SK-N-SH (cell line): ENCODE measurements around the gene CLASP2. TPM values are rescaled to one million over a fixed set of nuclear protein-coding genes. Genes with fewer than 3 reads are reported as not detected.

ENCODE experiments used
- CTCF ChIA-PET: fragments of 300-600, 350-600 bp; formaldehyde crosslinking; extraction: SDS; loops from one replicate; lab custom pipeline; 2021; lab: Yijun Ruan, JAX
- POLR2A ChIA-PET: fragments of 350-600 bp; sonication (Branson Sonifier 250); formaldehyde crosslinking; extraction: SDS; loops from one replicate; lab custom pipeline; 2020; ENCODE audit warnings: antibody characterized with exemption, inconsistent platforms; lab: Yijun Ruan, JAX
- DNase-seq: peaks from one replicate; pipeline ENCODE4 v3.0.0; 2012
- H2AFZ ChIP-seq: fragments of 200-600 bp; sonication (generic); 2 replicates; pipeline ENCODE4 v1.8.1; 2016; ENCODE audit warnings: antibody characterized with exemption, mild to moderate bottlenecking, low read depth
- H3F3A ChIP-seq: fragments of 200-600 bp; sonication (generic); replicated peaks from 2 replicates; pipeline ENCODE3; 2016; ENCODE audit warnings: antibody characterized with exemption, mild to moderate bottlenecking; ENCODE audit not compliant: insufficient read depth
- H3K27ac ChIP-seq, 2 experiments: fragments of 200-500 bp in 1 of 2; fragments of 200-600 bp in 1 of 2; sonication (Bioruptor generic) in 1 of 2; sonication (generic), shearing (Covaris generic) in 1 of 2; 2 replicates each; pipeline versions ENCODE4 v1.5.1 to v1.6.1; 2014 to 2016; ENCODE audit warnings: low read depth in 2 of 2, inconsistent platforms in 1 of 2, low read length in 1 of 2, mild to moderate bottlenecking in 1 of 2, mixed read lengths in 1 of 2
- H3K27me3 ChIP-seq: fragments of 200-600 bp; sonication (generic), shearing (Covaris generic); 2 replicates; pipeline ENCODE4 v1.6.1; 2016; ENCODE audit warnings: mixed run types; ENCODE audit not compliant: insufficient read depth
- H3K36me3 ChIP-seq, 2 experiments: fragments of 200-500 bp in 1 of 2; fragments of 200-600 bp in 1 of 2; sonication (Bioruptor generic) in 1 of 2; sonication (generic) in 1 of 2; replicated peaks in 1 of 2; 2 replicates each; pipeline versions ENCODE3 to v1.5.1; 2014 to 2016; ENCODE audit warnings: low read length in 1 of 2, mild to moderate bottlenecking in 1 of 2; ENCODE audit not compliant: insufficient read depth in 2 of 2, control insufficient read depth in 1 of 2
- H3K4me1 ChIP-seq, 2 experiments: fragments of 200-500 bp in 1 of 2; fragments of 200-600 bp in 1 of 2; sonication (Bioruptor generic) in 1 of 2; sonication (generic), shearing (Covaris generic) in 1 of 2; 2 replicates each; pipeline versions ENCODE4 v1.5.1 to v1.6.1; 2014 to 2016; ENCODE audit warnings: low read depth in 1 of 2, low read length in 1 of 2, mixed run types in 1 of 2; ENCODE audit not compliant: insufficient read depth in 2 of 2, control insufficient read depth in 1 of 2
- H3K4me2 ChIP-seq: fragments of 200-600 bp; sonication (generic), shearing (Covaris generic); 2 replicates; pipeline ENCODE4 v1.6.1; 2017; ENCODE audit warnings: mixed run types
- H3K4me3 ChIP-seq, 2 experiments: fragments of 200-500 bp in 1 of 2; fragments of 200-600 bp in 1 of 2; sonication (Bioruptor generic) in 1 of 2; sonication (generic), shearing (Covaris generic) in 1 of 2; 2 replicates each; pipeline versions ENCODE4 v1.5.1 to v1.8.1; 2014 to 2016; ENCODE audit warnings: low read depth in 2 of 2, inconsistent platforms in 1 of 2, low read length in 1 of 2, mild to moderate bottlenecking in 1 of 2, mixed read lengths in 1 of 2, moderate library complexity in 1 of 2
- H3K79me2 ChIP-seq: fragments of 200-600 bp; sonication (generic); 2 replicates; pipeline ENCODE4 v1.8.1; 2017; ENCODE audit warnings: mild to moderate bottlenecking; ENCODE audit not compliant: insufficient read depth
- H3K9ac ChIP-seq: fragments of 200-600 bp; sonication (generic); 2 replicates; pipeline ENCODE4 v1.6.1; 2017; ENCODE audit warnings: mixed run types
- H3K9me2 ChIP-seq: fragments of 200-600 bp; sonication (generic); 2 replicates; pipeline ENCODE4 v1.6.1; 2017; ENCODE audit warnings: mixed run types
- H3K9me3 ChIP-seq: fragments of 200-600 bp; sonication (generic); 2 replicates; pipeline ENCODE4 v1.6.1; 2017; ENCODE audit warnings: mixed run types, mild to moderate bottlenecking, moderate library complexity
- H4K20me1 ChIP-seq: fragments of 200-600 bp; sonication (generic); 2 replicates; pipeline ENCODE4 v1.6.1; 2017; ENCODE audit warnings: mild to moderate bottlenecking, mixed run types; ENCODE audit not compliant: insufficient read depth
- ELF1 ChIP-seq: IDR thresholded peaks from 2 replicates; pipeline ENCODE4 v1.4.0; 2012
- EZH2phosphoT487 ChIP-seq: fragments of 200-600 bp; sonication (generic); IDR thresholded peaks from 2 replicates; pipeline ENCODE4 v1.6.1; 2017; ENCODE audit warnings: low read depth, mixed run types, mild to moderate bottlenecking, antibody characterized with exemption, moderate library complexity, borderline replicate concordance
- FOSL2 ChIP-seq: IDR thresholded peaks from 2 replicates; pipeline ENCODE4 v1.4.0; 2012; ENCODE audit warnings: low read depth, mild to moderate bottlenecking, moderate library complexity, borderline replicate concordance
- FOXJ3 ChIP-seq: sonication (generic); formaldehyde crosslinking; IDR thresholded peaks from 2 replicates; pipeline ENCODE4 v1.5.1; 2020; ENCODE audit warnings: mild to moderate bottlenecking, missing genetic modification reagents
- GABPA ChIP-seq: IDR thresholded peaks from 2 replicates; pipeline ENCODE4 v1.4.0; 2012; ENCODE audit warnings: low read depth, mild to moderate bottlenecking
- IRF3 ChIP-seq: fragments of 150-350 bp; IDR thresholded peaks from 2 replicates; pipeline ENCODE4 v1.6.1; 2016; ENCODE audit warnings: mild to moderate bottlenecking, low read depth, low read length
- MAX ChIP-seq: IDR thresholded peaks from 2 replicates; pipeline ENCODE4 v1.4.0; 2012; ENCODE audit warnings: low read depth
- PBX3 ChIP-seq: IDR thresholded peaks from 2 replicates; pipeline ENCODE4; 2012
- RCOR1 ChIP-seq: fragments of 150-350 bp; IDR thresholded peaks from 2 replicates; pipeline ENCODE4 v1.6.1; 2017; ENCODE audit warnings: antibody characterized with exemption, low read length
- REST ChIP-seq: IDR thresholded peaks from 2 replicates; pipeline ENCODE4 v1.6.1; 2012; ENCODE audit warnings: mild to moderate bottlenecking, low read depth, low read length, moderate library complexity
- RXRA ChIP-seq: IDR thresholded peaks from 2 replicates; pipeline ENCODE4 v1.4.0; 2012; ENCODE audit warnings: low read depth, mild to moderate bottlenecking, borderline replicate concordance
- SMC3 ChIP-seq: IDR thresholded peaks from 2 replicates; pipeline ENCODE4 v1.6.1; 2012; ENCODE audit warnings: low read depth, low read length, improper control_type of control experiment
- TAF1 ChIP-seq: IDR thresholded peaks from 2 replicates; pipeline ENCODE4 v1.6.1; 2012; ENCODE audit warnings: low read depth, mild to moderate bottlenecking, low read length, moderate library complexity, borderline replicate concordance
- USF2 ChIP-seq: fragments of 150-350 bp; IDR thresholded peaks from 2 replicates; pipeline ENCODE4 v1.6.1; 2017; ENCODE audit warnings: antibody characterized with exemption, low read length, low read depth, borderline replicate concordance
- WGBS: methylation state at CpG from one replicate; pipeline ENCODE4 v1.1.6; 2017; ENCODE audit warnings: low lambda C conversion rate; 5-methylcytosine and 5-hydroxymethylcytosine counted together
- polyA plus RNA-seq, 3 experiments: library from polyadenylated mRNA; depleted of rRNA; stranded (reverse); fragments of >200 nt; gene quantifications; 2 replicates each; pipeline ENCODE4 v1.2.3, GENCODE V29; 2012

The CLASP2 gene
- polyA plus RNA-seq, 1 of the 3 experiments (the other 2 are of a cell fraction) = 13.2 TPM

- H3K9ac ChIP-seq = no peak overlapping the region
- TF ChIP-seq EZH2phosphoT487 = no peak
- TF ChIP-seq MAX = no peak
- no peak for TF ChIP-seq GABPA
- no peak for TF ChIP-seq REST
- no peak for TF ChIP-seq SMC3
- no peak for TF ChIP-seq FOSL2
- no peak for TF ChIP-seq RCOR1
- TF ChIP-seq FOXJ3 (CRISPR knock-in tag) = no peak
- no peak for TF ChIP-seq USF2
- no peak for TF ChIP-seq IRF3
- TF ChIP-seq TAF1 = no peak
- no peak for TF ChIP-seq PBX3
- TF ChIP-seq RXRA = no peak
- no peak for TF ChIP-seq ELF1
- no peaks in the 10 kb centered on the region for H3K4me1 ChIP-seq
- WGBS = 100% methylated on average over 1 of the region's 1 CpG
- DNase-seq = no peak
- no peaks in the 10 kb centered on the region for H3K9me2 ChIP-seq
- peaks cover 81% of the 10 kb centered on the region for H3K79me2 ChIP-seq
- no peaks in the 10 kb centered on the region for H3F3A ChIP-seq
- peaks cover 0 to 56% of the 10 kb centered on the region in 2 experiments for H3K36me3 ChIP-seq
- H3K9me3 ChIP-seq = peaks cover 47% of the 10 kb centered on the region; the same call in 1 of the 2 replicates
- H3K4me2 ChIP-seq = no peak overlapping the region
- CTCF ChIA-PET = no interaction called here
- H3K27me3 ChIP-seq = no peaks in the 10 kb centered on the region
- H3K27ac ChIP-seq = no peak overlapping the region
- no peak overlapping the region for H2AFZ ChIP-seq
- no peaks in the 10 kb centered on the region for H4K20me1 ChIP-seq
- no peak overlapping the region for H3K4me3 ChIP-seq
- POLR2A ChIA-PET = no interaction called here
These were observed 18.8 kb downstream of the CLASP2 start for GRCh38 chr3:33699275-33699674.
